Vein endothelial cell (primary cell): ENCODE data around the gene UTS2B. TPM values are rescaled to one million over a fixed set of nuclear protein-coding genes. Genes with fewer than 3 reads are reported as not detected.

Experiments
- total RNA-seq: library from RNA; depleted of rRNA; stranded (reverse); fragments of >200 nt; gene quantifications from 2 replicates; pipeline ENCODE4 v1.2.3, GENCODE V29; 2012

Gene UTS2B
- 0.33 and 0.38 TPM in 2 replicates for total RNA-seq

GRCh38 chr3:191329654-191330529, at the start of gene UTS2B:
Gene UTS2B (minus strand): TSS chr3:191330526. CDS start chr3:191282189, 48,337 bp downstream.

DNA sequence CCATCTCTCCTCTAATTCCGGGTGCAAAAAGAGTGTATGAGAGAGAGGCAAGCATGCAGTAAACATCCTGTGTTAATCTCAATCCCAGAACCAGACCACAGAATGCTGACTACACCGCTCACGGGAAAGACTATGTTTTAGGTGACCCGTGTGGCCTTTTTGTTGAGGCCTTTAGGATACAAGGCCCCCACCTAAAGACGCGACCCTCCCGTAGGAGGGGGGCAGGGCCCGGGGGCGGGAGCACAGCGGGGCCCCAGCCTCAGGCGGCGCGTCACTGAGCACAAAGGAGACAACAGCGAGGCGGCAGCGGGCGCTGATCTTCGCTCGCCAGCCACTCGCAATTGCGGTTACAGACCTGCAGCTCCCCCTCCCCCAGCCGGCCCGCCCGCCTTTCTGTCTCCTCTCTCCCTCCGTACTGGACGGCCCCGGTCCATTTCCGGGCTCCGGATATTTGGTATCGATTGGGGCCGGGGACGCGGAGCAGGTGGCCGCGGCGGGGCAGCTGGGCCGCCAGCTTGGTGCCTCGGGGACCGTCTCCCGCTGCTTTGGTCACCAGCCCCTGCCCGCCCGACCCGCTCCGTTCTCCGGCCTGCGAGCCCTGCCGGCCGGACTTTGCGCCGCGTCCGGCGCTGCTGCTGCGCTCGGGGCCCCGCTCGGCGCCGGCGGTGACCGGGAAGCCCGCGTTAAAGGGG, 1.2 kb downstream of the UTS2B start, which contains the start of gene CCDC50:
CCDC50 (plus strand) TSS at position 433 of the 692 bp plus-strand sequence. CDS start 281 bp downstream, outside the sequence.

Other genes with a start within 250 kb of the UTS2B start
- gene OSTN, start 131.3 kb downstream of the UTS2B start, total RNA-seq, result not detected in 2 replicates
- gene CCDC50, start 1.1 kb downstream of the UTS2B start, total RNA-seq, result 132 and 216 TPM in 2 replicates
- not detected in 2 replicates for gene PYDC2, start 130.6 kb upstream of the UTS2B start, total RNA-seq